ENCODE results near the gene NLRX1.
A peak's percentile ranks its signal among the peaks of the same experiment; 100 is the strongest.
"Not testable (repeated sequence)": the region's sequence is repeated elsewhere in the genome, so short reads cannot be mapped to it uniquely, and the experiment has no call there.

Gene NLRX1

GRCh38 chr11:119185981-119186634, 17.6 kb downstream of the NLRX1 start:
- DNase-seq = no peak

GRCh38 chr11:119187123-119187892, 18.8 kb downstream of the NLRX1 start:
- no peak for DNase-seq

GRCh38 chr11:119188067-119188466, 19.5 kb downstream of the NLRX1 start:
- no peak for DNase-seq

- DNase-seq = no peak
Observed at GRCh38 chr11:119188887-119189286, 20.4 kb downstream of the NLRX1 start.

GRCh38 chr11:119189393-119189792, 20.9 kb downstream of the NLRX1 start:
- no peak for DNase-seq

- DNase-seq = no peak
Observed at GRCh38 chr11:119190531-119190930, 22.0 kb downstream of the NLRX1 start.

- DNase-seq = not testable (repeated sequence)
Observed at GRCh38 chr11:119191265-119191664, 22.7 kb downstream of the NLRX1 start.

GRCh38 chr11:119192111-119192510, 23.6 kb downstream of the NLRX1 start:
- DNase-seq = no peak

GRCh38 chr11:119193001-119193400, 24.5 kb downstream of the NLRX1 start:
- DNase-seq = no peak

GRCh38 chr11:119193626-119194025, 25.1 kb downstream of the NLRX1 start:
- DNase-seq = no peak

- DNase-seq = no peak
Observed at GRCh38 chr11:119194811-119195440, 26.4 kb downstream of the NLRX1 start.

GRCh38 chr11:119195680-119196079, 27.2 kb downstream of the NLRX1 start:
- DNase-seq = peak; percentile 16 to 60

- DNase-seq = peak; percentile 46 to 78
Observed at GRCh38 chr11:119196833-119197483, 28.4 kb downstream of the NLRX1 start.

- DNase-seq = no peak
Observed at GRCh38 chr11:119198925-119199324, 30.4 kb downstream of the NLRX1 start.

- not testable (repeated sequence) for DNase-seq
Observed at GRCh38 chr11:119201236-119201635, 32.7 kb downstream of the NLRX1 start.

- no peak for DNase-seq
Observed at GRCh38 chr11:119202554-119202953, 34.0 kb downstream of the NLRX1 start.

- no peak for DNase-seq
Observed at GRCh38 chr11:119204066-119204465, 35.5 kb downstream of the NLRX1 start.

- DNase-seq = no peak
Observed at GRCh38 chr11:119205080-119205479, 36.6 kb downstream of the NLRX1 start.

GRCh38 chr11:119205574-119206510, 37.3 kb downstream of the NLRX1 start, which contains the start of gene CBL:
CBL (plus strand) TSS chr11:119206339; CDS start chr11:119206418, 79 bp downstream.
- DNase-seq = peak; percentile 80 to 82

GRCh38 chr11:119206511-119207414, 38.2 kb downstream of the NLRX1 start:
- DNase-seq = peak in 1 of 2 experiments; percentile 36

- peak in 1 of 2 experiments; percentile 36 for DNase-seq
Observed at GRCh38 chr11:119207415-119207960, 39.0 kb downstream of the NLRX1 start.
